HG03460 (cell line): ENCODE measurements around the gene FAM184A.

Experiments used
- ATAC-seq: cut with Tn5 transposase; IDR thresholded peaks from one replicate; pipeline ENCODE4 v1.9.1; 2021; ENCODE audit not compliant: unreplicated experiment

Gene FAM184A

GRCh38 chr6:118918329-118918725 lies 160.1 kb downstream of the FAM184A start:
- ATAC-seq: no peak

GRCh38 chr6:118917546-118918328 lies 160.7 kb downstream of the FAM184A start:
- no peak for ATAC-seq

- ATAC-seq: no peak
Measured at GRCh38 chr6:118914598-118914997, 163.9 kb downstream of the FAM184A start.

GRCh38 chr6:118913161-118913560 lies 165.3 kb downstream of the FAM184A start:
- ATAC-seq: no peak

GRCh38 chr6:118912646-118913045 lies 165.8 kb downstream of the FAM184A start:
- ATAC-seq: no peak
